ENCODE data around the gene ZNF3.

Gene ZNF3

GRCh38 chr7:100022621-100023020, 58.9 kb downstream of the ZNF3 start:
- Histone ChIP-seq H3K9me3 (replicated peaks in 1 of 11) (no peaks in the 10 kb centered on the region), H3K9ac (no peak overlapping the region), H3K27ac (no peak overlapping the region), H4K20me1 (peaks cover 59 to 76% (median 68%) of the 10 kb centered on the region in 11 experiments), H3K27me3 (no peaks in the 10 kb centered on the region), H3K4me1 (peaks cover 0 to 16% (median 4%) of the 10 kb centered on the region in 10 experiments; a peak in 13 of 20 replicates), H3K4me3 (no peak overlapping the region), H3K4me2 (no peak overlapping the region), H3K36me3 (peaks cover 81 to 100% (median 95%) of the 10 kb centered on the region in 11 experiments)
- no peak for TF ChIP-seq Cebpa-rat (IDR thresholded peaks at IDR 0.05)

- TF ChIP-seq Cebpa-rat (IDR thresholded peaks at IDR 0.05), result no peak
- Histone ChIP-seq H3K27ac (no peak overlapping the region), H3K36me3 (peaks cover 68 to 96% (median 85%) of the 10 kb centered on the region in 11 experiments), H3K9ac (no peak overlapping the region), H4K20me1 (peaks cover 62 to 88% (median 80%) of the 10 kb centered on the region in 11 experiments), H3K4me3 (no peak overlapping the region), H3K9me3 (replicated peaks in 1 of 11) (no peaks in the 10 kb centered on the region), H3K4me2 (no peak overlapping the region), H3K4me1 (peaks cover 10 to 29% (median 17%) of the 10 kb centered on the region in 10 experiments), H3K27me3 (no peaks in the 10 kb centered on the region)
These were observed 60.2 kb downstream of the ZNF3 start for GRCh38 chr7:100021297-100021696.
